GM18519 (cell line): Measurements from ENCODE around the gene CPNE7.

ENCODE experiments used
- ATAC-seq: cut with Tn5 transposase; IDR thresholded peaks from one replicate; pipeline ENCODE4 v1.9.1; 2021; ENCODE audit warnings: mild to moderate bottlenecking, moderate library complexity; ENCODE audit not compliant: unreplicated experiment, low FRiP score

The CPNE7 gene

DNA sequence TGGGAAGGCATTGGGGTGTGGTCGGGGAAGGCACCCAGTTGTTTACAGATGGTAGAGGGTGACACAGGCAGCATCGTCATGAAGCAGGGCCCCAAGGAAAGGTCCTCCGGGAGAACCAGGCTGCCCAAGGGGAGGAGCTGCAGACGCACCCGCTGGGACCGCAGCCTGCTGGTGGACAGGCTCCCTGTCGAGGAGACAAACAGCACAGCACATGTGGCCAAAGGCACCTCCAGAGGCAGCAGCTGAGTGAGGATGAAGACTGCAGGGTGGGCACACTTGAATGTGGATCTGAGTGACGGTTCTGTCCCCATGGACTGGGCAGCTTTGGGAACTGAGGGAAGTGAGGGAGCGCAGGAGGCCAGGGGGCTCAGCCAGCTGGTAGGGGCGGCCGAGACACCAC, 69.6 kb downstream of the CPNE7 start:
- no peak for ATAC-seq

DNA sequence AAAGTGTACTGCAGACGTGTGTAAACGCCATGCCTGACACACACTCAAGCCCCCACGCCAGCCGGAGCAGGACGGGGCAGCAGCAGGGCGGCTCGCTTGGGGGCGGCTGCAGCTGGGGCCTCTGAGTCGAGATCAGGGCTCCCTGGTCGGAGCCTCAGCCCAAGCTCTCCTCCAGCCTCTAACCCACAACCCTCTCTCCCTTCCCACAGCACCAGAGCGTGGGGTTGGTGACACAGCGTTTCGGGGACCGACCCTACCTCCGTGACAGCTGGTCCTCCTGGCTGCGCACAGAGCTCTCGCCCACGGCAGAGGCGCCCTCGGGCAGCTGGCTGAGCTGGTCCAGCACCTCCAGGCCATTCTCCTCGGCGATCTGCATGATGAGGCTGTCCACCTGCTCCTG, 70.7 kb downstream of the CPNE7 start:
- no peak for ATAC-seq
